HS-27A (cell line): ENCODE measurements around the gene PLAA.
"Not testable (repeated sequence)": the region's sequence is repeated elsewhere in the genome, so short reads cannot be mapped to it uniquely, and the experiment has no call there.

Experiments
- DNase-seq: peaks from one replicate; pipeline ENCODE4 v3.0.0-alpha.2; 2012; ENCODE audit warnings: low read depth, missing footprints

Gene PLAA

DNA sequence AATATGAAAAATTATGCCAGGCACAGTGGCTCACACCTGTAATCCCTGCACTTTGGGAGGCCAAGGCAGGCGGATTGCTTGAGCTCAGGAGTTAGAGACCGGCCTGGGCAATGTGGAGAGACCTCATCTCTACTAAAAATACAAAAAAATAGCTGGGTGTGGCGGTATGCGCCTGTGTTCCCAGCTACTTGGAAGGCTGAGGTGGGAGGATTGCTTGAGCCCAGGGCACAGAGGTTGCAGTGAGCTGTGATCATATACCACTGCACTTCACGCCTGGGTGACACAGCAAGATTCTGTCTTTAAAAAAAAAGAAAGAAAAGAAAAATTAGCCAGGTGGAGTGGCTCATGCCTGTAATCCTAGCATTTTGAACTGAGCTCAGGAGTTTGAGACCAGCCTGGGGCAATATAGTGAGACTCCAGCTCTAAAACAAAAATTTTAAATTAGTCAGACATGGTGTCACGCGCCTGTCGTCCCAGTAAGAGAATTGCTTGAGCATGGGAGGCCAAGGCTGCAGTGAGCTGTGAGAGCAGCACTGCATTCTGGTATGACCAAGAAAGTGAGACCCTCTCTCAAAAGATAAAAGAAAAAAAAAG lies 18.0 kb downstream of the PLAA start:
- DNase-seq, result no peak

DNA sequence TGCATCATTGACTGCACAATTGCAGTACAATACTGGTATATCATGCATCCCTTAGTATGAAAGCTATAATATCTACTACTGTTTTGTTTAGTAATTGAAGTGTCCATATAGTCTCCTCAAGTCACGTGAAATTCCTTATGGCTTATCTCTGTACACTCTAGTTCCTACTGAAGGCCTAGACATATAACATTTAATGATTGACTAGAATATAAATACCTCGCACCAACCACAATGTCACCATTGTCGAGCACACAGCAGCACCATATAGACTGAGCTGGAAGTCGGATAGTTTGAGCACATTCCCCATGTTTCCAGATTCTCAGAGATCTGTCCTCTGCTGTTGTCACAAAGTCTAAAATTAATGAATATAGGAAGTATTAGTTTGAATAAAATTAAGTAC lies 21.4 kb downstream of the PLAA start:
- no peak for DNase-seq

DNA sequence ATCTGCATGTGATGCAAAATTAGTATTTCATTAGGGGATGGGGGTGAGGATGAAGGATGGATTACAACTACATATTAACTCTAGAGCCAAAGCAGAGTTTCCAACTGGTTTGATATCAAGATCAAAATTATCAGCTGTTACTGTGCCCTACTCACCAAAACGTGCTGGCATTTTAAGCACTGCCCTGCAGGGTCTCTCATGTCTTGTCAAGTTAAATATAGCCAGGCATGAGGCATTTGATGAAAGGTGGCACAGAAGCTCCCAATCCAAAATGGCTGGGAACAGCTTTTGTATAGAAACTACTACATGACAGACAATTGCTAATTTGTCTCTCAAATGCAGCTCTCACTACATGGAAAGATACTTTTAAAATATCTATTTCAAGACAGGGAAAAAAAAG lies 27.3 kb downstream of the PLAA start:
- no peak for DNase-seq

DNA sequence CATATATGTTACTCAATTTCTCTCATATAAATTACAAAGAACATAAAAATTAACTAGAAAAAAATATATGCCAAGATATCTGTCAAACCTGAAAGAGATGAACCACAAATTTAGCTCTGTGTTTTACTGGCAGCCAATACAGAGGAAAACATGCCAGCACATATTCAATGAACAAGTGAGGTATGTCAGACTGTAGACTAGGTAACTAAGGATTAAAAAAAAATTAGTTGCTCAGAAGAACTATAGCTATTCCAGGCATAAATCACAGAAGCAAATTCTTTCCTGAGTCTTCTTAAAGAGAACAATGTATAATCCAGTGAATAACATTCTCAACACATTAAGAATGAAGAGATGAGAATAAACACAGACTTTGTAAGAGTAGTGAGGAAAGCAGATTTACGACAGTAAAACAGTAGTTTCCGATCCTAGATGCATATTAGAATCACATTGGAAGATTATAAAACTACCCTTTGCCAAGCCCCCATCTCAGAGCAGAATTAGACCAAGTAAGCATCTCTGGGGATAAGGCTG lies 33.8 kb downstream of the PLAA start:
- no peak for DNase-seq

DNA sequence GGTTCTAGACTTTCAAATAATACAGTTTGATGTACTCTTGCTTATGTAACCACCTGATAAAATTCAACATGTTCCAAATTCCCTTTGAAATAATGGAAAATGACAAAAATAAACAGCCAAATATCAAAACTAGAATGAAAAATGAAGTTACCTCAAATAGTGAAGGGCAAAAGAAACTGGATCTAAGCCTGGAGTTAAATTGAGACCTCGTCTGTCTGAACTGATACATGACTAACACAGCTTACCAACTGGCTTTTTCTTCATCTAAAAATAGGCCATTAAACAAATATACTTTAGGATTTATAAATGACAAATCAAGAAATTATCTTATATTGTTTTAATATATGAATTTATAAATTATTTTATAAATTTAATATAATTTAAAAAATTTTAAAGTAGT lies 42.4 kb downstream of the PLAA start:
- no peak for DNase-seq

DNA sequence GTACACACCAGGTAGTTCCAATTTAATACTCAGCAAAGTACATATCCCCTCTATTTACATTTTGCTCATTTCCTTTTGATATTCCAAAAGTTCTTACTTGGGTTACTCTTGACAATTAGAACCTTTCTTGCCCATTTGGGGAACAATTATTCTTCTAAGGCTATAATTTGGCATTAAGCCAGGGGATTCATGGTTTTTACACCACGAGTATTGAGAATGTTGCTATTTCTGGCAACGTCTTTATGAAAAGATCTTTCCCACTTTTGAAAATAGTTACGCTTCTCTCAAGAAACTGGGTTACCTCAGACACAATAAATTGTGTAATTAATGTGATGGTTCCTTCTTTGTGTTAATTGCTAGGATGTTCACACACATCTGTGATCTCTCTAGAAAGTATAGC lies 43.0 kb downstream of the PLAA start:
- no peak for DNase-seq

DNA sequence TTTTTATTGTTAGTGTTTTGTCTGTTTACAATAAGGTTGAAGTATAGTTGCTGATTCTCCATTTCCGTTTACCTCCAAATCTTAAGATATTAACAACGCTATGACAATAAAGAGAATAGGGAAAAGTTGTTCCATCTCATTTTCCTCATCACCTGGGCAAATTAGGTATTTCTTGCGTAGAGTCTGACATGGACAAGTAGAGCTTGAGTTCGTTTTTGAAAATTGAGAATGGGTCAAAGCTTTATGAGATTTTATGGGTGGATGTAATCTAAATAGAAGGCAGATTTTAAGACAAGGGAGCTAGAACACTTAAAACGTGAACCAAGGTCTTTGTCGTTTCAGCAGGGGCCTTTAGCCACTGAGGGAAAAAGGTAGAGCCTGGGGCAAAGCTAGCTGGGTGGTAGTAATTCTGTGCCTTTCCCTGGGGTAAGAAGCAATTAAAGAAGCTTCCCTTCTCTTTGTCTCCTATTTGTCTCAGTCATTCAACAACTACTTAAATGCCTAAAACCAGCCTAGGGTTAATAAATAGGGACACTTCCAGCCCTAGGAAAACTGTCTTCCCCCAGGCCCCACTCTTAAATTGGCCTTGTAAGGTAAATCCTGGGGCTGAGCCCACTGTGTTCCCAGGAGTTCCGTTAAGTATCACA lies 53.9 kb downstream of the PLAA start:
- DNase-seq, result no peak

DNA sequence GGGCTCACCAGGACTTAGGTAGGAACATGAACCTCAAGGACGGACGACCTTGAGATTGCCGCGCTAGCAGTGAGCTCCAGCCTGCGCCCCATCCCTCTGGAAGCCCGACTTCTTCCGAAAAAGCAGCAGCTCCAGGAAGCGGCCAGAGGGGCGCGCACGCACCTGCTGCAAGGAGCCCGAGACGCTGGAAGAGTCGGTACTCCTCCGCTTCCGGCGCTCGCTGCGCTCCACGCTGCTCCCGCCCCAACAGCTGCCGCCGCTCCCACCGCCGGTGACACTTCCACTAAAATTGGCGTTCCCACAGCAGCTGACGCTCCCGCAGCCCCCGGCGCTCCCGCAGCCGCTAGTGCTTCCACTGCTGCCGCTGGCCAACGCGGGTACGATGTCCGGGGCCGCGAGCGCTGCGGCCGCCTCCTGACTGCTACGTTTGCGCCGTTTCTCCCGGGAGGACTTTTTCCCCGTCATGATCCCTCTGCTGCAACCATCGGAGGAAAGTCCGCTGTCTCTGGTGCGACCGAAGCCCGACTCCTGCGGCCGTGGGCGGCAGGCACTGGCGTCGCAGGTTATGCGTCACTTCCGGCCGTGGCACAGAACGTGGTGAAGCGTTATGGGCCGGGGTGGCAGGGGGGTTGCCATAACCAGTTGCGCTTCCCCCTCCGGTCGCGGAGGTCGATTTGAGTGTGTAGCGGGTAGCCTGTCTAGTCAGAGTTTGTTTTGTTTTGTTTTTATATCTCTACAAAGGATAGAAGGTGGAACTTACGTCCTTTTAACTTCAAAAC lies 54.6 kb downstream of the PLAA start, which contains the start of gene CAAP1:
TSS of gene CAAP1 (minus strand) at position 552 of the 779 bp plus-strand sequence. CDS start at position 465, 87 bp downstream.
- peak; percentile 58 for DNase-seq

DNA sequence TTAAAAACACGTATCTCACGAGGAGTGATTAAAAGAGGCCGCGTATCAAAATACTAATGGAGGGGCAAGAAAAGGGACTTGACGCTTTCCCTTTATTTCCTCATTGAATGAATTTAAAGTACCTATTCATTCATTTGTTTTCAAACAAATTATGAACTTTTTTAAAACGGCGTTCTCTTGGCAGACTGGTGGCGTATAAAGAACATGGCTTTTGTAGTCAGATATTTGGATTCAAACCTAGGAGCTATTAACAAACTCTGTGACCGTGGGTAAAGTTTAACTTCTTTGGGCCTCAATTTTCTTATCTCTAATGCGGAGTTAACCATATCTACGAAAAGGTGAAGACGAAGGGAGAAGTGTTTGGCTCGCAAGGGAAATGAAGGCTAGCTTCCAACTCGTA lies 55.3 kb downstream of the PLAA start:
- peak; percentile 3 for DNase-seq

DNA sequence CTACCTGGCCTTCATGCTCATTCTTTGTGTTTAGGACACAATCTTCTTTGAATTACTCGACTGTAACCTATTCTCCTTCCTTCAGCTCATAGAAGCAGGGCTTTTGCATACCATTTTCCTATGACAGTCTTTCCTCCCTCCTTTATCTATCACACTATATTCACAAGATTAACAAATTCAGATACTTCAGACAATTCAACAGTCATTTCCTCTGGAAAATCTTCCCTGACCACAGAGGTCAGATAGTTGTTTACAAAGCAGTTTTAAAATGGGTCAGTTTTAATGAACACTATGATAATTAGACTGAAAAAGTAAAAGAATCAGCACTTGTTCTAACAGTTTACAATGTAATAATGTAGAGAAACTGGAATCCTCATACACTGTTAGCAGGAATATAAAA lies 58.8 kb downstream of the PLAA start:
- DNase-seq, result no peak

DNA sequence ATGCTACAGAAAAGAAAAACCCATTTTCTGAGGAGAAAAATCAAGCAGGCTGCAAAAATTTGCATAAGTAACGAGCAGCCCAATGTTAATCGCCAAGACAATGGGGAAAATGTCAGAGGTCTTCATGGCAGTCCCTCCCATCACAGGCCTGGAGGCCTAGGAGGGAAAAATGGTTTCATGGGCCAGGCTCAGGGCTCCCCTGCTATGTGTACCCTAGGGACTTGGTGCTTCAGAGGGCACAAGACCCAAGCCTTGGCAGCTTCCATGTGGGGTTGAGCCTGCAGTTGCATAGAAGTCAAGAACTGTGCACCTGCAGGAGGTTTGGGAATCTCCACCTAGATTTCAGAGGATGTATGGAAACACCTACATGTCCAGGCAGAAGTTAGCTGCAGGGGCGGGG lies 64.9 kb downstream of the PLAA start:
- DNase-seq, result no peak

DNA sequence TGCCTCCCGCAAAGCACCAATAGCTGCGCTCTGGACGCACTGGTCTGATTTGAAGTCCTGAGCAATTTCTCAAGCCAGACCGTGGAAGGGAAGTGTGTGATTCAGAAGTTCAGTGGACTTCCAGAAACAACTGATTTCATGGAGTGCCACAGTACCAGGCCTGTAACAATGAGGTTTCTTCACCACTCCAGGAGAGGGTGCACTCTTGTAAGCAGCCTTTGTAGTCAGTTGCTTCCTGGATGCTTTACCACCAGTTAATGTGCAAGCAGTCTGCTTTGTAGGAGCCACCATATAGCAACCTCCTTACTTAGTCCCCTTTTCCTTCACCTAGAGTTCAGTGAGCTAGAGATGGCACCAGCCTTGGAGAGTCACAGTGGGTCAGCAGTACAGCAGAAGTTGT lies 66.8 kb downstream of the PLAA start:
- DNase-seq, result no peak

DNA sequence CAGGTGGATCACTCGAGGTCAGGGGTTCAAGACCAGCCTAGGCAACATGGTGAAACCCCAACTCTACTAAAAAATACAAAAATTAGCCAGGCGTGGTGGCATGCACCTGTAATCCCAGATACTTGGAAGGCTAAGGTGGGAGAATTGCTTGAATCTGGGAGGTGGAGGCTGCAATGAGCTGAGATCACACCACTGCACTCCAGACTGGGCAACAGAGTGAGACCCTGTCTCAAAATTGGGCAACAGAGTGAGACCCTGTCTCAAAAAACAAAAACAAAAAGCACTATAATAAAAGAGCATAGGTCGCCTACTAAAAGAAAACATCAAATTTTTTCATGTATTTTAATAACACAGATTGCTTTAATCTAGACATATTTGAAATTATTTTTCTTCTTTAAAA lies 71.9 kb downstream of the PLAA start:
- not testable (repeated sequence) for DNase-seq

DNA sequence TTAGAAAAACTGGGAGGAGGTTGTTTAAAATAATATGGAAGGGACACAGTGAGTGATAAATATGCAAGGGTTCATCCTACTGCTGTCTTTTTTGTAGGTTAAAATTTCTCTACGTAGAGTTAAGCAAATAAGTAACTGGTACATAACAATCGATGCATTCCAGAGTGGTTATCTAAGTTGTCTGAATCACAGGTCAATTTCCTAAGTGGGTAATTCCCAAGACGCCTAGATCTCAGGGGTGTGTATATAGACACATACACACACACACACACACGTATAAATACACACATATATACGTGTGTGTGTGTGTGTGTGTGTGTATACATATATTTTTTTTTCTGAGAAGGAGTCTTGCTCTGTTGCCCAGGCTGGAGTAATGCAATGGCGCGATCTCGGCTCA lies 76.8 kb downstream of the PLAA start:
- DNase-seq, result no peak

DNA sequence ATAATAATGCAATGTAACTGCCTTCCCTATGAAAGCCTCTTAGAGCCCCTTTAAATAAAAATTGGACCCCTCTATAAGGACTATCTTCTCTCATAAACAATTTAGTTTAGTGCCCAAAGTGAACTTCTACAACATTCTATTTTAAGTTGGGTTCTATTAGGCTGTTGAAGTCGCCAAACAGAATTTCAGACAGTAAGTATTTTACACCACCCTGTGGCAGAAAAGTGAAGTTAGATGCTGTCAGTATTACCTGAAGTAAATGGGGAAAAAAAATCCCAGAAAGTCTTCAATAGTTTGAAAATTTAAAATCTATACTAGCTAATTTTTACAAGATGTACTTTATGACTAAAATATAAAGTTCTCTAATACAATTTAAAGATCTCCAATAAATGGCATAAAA lies 84.0 kb downstream of the PLAA start:
- DNase-seq, result no peak

DNA sequence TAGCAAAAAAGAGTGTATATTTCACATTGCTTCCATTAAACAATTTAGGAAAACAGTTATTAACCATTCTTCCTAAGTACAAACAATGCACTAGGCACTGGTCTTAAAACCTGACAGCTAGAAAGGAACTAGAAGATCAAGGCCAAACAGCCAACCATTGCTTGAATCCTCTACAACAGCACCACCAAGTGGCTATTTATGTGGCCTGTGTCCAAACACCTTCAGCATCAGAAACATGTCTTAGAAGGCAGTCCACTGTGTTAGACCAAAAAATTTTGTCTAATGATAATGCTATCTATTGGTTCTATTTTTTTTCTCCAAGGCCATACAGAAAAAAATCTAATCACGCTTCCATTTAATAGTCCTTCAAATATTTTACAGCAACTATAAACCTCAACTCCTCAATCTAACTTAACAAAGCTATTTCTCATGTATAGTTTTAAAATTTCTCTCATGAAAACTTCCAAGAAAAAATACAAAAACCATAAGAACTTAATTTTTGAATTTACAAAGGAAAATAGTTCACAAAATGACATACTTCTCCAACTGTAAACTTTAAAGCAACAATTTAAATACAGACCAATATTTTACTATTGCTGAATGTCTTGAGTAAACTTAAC lies 90.5 kb downstream of the PLAA start:
- peak; percentile 5 for DNase-seq
